Pancreas (tissue), 10 donors: ENCODE data around the gene ALKBH5. TPM values are rescaled to one million over a fixed set of nuclear protein-coding genes. Genes with fewer than 3 reads are reported as not detected.

Experiments used
- ATAC-seq, 4 donors: fragments of 200-7000 bp; cut with Tn5 transposase; one replicate each; pipeline versions ENCODE4 v1.8.0 to v1.9.1; 2020; ENCODE audit warnings: mild to moderate bottlenecking in 4 of 4, moderate library complexity in 4 of 4
- DNase-seq, 6 donors: peaks; one replicate each; pipeline ENCODE4 v3.0.0-alpha.2; 2020
- FAIRE-seq: peaks from 2 replicates; lab custom pipeline; 2012; peaks lifted over from hg19 to GRCh38; lab: Jason Lieb, UNC
- H3K27ac ChIP-seq, 4 donors: fragments of 200-600 bp; sonication (generic); 1 replicate in 3 of 4; 2 replicates in 1 of 4; pipeline versions ENCODE4 v1.5.0 to v1.8.0; 2020
- H3K27me3 ChIP-seq, 4 donors: fragments of 200-600 bp; one replicate each; pipeline ENCODE4 v1.8.0; 2021
- H3K36me3 ChIP-seq, 3 donors: fragments of 200-600 bp; sonication (generic) in 1 of 3; one replicate each; pipeline versions ENCODE4 v1.5.0 to v1.8.0; 2020 to 2021
- H3K4me1 ChIP-seq, 3 donors: fragments of 200-600 bp; one replicate each; pipeline ENCODE4 v1.8.0; 2021
- H3K4me3 ChIP-seq, 4 donors: fragments of 200-600 bp; sonication (generic) in 2 of 4; one replicate each; pipeline versions ENCODE4 v1.5.0 to v1.8.0; 2020 to 2021
- H3K9me3 ChIP-seq, 4 donors: fragments of 200-600 bp; one replicate each; pipeline ENCODE4 v1.8.0; 2021
- WGBS, 2 donors: extraction: QIAGEN DNeasy Blood & Tissue Kit; methylation state at CpG; one replicate each; pipeline ENCODE4 v1.1.7; 2013; 5-methylcytosine and 5-hydroxymethylcytosine counted together
- intact Hi-C, 3 donors: fragments of 100-400 bp; cut with DNase I; formaldehyde crosslinking; loops; one replicate each; pipeline versions ENCODE4 v1.11.1 to v1.14.2; 2022
- polyA plus RNA-seq, 2 donors: library from polyadenylated mRNA; stranded (reverse); fragments of 200-250 nt; gene quantifications; one replicate each; pipeline ENCODE4 v1.2.3, GENCODE V29; 2013
- total RNA-seq, 6 donors: library from RNA; stranded (reverse); fragmentation: NEBNext Ultra II Directional in 4 of 6; extraction: Animal tissue kit (Norgen Biotek cat#: 25700) in 4 of 6; gene quantifications; one replicate each; pipeline versions ENCODE4 v1.2.1 to v1.2.4, GENCODE V29; 2021 to 2023
- TF ChIP-seq, protein P1 (sequence below), 4 donors: fragments of 200-600 bp; sonication (generic) in 3 of 4; IDR thresholded peaks; one replicate each; pipeline versions ENCODE4 v1.5.0 to v1.8.0; 2021; ENCODE audit warnings: antibody characterized with exemption in 4 of 4
- donor health status: healthy with polysubstance abuse.
- donor health status: DM: no; HTN: no; CAD: no; lungs with moderate emphysema.
- donor health status: DM: no; HTN: no; CAD: no.
- donor health status: control.
- donor health status: control.
- donor health status: Bipolar disorder and iron deficiency.
- donor health status: DM: yes; HTN: yes; CAD: no.
- donor health status: DM: no; HTN: no; CAD: no.
- donor health status: DM: no; HTN: no; CAD: no.
- donor health status: DM: yes; HTN: yes; CAD: no.

Gene ALKBH5
- total and polyA plus RNA-seq, 8 donors, result 14.2 to 49.6 (median 40.2) TPM

DNA sequence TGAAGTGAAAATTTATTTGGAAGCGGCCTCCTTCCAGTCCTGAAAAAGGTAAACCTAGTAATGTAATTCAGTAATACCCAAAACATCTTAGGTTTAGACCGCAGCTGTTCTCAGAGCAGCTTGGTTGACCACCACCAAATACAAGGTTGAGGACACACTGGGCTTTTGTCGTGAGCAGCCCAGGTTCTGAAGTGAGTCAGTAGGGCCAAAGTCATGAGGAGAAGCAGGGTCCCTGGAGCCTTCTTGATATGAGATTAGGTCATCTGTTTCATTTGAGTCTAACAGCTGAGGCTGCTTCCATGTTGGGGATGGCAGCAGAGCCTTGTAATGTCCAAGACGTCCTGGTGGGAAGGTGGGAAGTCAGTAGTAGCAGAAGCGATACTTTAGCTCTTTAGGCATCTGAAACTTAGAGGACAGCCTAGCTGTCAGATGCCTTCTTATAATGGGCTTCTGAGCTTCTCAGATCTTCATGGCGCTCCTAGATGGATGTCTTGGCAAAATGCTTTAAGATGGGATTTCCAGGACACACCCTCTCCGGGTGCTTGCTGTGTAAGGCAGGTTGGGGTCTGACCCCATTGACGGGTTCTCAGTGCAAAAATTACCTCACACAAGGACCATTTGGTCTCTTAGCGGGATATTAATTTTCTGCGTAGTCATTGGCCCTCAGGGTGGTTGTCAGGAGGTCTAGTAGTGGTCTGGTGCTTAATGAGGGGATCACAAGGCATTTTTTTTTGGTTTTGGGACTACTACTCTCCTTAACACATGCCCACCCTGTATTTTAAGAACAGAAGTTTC lies 2.4 kb downstream of the ALKBH5 start:
- no peaks in the 10 kb centered on the region for H3K36me3 ChIP-seq
- H3K4me1 ChIP-seq, result peaks cover 29 to 60% (median 42%) of the 10 kb centered on the region in 3 donors
- no peak for ATAC-seq
- TF ChIP-seq, protein P1, sequence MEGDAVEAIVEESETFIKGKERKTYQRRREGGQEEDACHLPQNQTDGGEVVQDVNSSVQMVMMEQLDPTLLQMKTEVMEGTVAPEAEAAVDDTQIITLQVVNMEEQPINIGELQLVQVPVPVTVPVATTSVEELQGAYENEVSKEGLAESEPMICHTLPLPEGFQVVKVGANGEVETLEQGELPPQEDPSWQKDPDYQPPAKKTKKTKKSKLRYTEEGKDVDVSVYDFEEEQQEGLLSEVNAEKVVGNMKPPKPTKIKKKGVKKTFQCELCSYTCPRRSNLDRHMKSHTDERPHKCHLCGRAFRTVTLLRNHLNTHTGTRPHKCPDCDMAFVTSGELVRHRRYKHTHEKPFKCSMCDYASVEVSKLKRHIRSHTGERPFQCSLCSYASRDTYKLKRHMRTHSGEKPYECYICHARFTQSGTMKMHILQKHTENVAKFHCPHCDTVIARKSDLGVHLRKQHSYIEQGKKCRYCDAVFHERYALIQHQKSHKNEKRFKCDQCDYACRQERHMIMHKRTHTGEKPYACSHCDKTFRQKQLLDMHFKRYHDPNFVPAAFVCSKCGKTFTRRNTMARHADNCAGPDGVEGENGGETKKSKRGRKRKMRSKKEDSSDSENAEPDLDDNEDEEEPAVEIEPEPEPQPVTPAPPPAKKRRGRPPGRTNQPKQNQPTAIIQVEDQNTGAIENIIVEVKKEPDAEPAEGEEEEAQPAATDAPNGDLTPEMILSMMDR (IDR thresholded peaks at IDR 0.05), result no peak
- H3K9me3 ChIP-seq, result no peaks in the 10 kb centered on the region
- no peak for FAIRE-seq
- intact Hi-C loops, result no loop called here
- H3K4me3 ChIP-seq, result peak overlapping the region; percentile 26 to 93 (median 88)
- peak overlapping the region in 3 of 4 donors; percentile 28 to 98 (median 94) for H3K27ac ChIP-seq
- 28 to 35% methylated on average over 10 of the region's 10 CpGs for WGBS, 2 donors
- H3K27me3 ChIP-seq, result no peaks in the 10 kb centered on the region
- no peak for DNase-seq

DNA sequence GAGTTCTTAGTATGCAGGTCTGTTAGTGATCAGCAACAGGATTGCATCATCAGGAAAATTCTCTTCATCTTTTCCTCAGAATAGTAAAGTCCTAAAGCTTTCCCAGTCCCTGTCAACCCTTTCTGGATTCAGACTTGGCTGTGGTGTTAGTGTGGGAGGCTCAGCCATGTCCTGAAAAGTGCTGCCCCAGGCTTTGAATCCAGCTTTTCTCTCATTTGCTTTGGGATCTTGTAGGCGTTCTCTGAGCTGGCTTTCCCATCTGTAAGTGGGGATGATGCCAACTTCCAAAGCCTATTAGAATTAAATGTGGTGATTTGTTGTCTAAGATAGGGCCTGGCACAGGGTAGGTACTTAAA lies 3.0 kb downstream of the ALKBH5 start:
- TF ChIP-seq, protein P1 (IDR thresholded peaks at IDR 0.05), result no peak
- DNase-seq (no peak), FAIRE-seq (no peak), ATAC-seq (no peak)
- H3K36me3 ChIP-seq, result no peaks in the 10 kb centered on the region
- peak overlapping the region in 3 of 4 donors; percentile 84 to 93 (median 92) for H3K4me3 ChIP-seq
- 7 to 22% methylated on average over 1 of the region's 1 CpG for WGBS, 2 donors
- peak overlapping the region in 2 of 4 donors; percentile 94 to 98 for H3K27ac ChIP-seq
- peaks cover 31 to 64% (median 46%) of the 10 kb centered on the region in 3 donors for H3K4me1 ChIP-seq
- intact Hi-C loops, result no loop called here
- no peaks in the 10 kb centered on the region for H3K9me3 ChIP-seq
- no peaks in the 10 kb centered on the region for H3K27me3 ChIP-seq

DNA sequence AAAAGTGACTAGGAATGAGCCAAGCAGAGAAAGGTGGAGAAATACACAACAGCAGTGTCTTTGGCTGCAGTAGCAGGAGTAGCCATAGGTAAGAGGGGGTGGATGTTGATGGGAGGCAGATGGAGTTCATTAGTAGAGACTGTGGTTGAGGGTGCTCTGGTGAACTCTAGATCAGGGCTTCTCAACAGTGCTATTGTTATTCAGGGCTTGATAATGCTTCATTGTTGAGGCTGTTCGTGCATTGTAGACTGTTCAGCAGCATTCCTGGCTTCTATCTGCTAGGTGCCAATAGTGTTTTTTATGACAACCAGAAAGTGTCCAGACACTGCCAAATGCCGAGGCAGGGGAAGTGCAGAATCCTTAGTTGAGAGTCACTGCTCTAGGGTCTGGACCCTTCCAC lies 3.6 kb downstream of the ALKBH5 start:
- FAIRE-seq, result no peak

DNA sequence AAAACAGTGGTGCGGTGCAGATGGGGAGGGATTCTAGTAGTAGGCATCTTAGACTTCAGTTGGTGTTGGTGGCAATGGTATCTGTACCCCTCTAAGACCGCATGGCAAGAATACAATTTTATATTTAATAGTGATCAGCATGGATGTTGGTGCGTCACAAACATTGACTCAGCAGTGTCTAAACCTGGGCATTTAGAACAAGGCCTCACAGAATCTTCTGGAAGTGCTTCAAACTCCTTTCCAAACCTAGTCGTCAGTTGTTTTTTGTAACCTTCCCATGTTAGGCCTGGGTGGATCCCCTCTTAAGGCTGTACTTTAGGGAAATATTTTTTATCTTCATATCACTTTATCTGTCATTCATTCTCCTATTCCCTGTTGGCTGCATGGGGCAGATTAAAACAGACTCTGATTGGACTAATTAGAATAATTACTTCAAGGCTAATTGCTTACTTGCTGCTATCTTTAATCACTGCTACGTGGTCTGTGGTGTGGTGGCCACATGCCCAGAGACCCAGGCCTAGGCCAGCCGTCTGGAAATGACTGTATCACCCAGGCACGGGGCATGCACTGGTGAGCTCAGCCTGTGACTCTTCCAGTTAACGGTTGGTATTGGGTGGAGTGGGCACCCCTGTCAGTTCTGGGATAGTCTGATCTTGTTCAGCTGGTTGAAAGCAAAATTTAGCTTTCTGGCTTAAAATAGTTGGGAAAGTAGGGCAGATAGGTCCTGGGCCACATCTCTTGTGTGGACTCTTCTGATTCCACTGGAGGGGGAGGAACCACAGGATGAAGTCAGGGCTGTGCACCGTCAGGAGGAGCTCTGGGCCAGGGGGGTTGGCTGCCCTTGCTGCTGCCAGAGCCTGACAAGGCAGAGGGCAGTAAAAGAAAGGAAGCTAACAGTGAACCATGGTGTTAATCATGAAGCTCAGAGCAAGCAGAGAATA lies 4.5 kb downstream of the ALKBH5 start:
- Histone ChIP-seq H3K4me3 (peak overlapping the region in 3 of 4 donors; percentile 84 to 93 (median 92)), H3K4me1 (peaks cover 36 to 60% (median 45%) of the 10 kb centered on the region in 3 donors), H3K27ac (peak overlapping the region in 2 of 4 donors; percentile 16 to 94), H3K9me3 (no peaks in the 10 kb centered on the region), H3K27me3 (no peaks in the 10 kb centered on the region), H3K36me3 (no peaks in the 10 kb centered on the region)
- intact Hi-C loops, result no loop called here
- WGBS, 2 donors, result 12 to 22% methylated on average over 9 of the region's 9 CpGs
- no peak for ATAC-seq
- FAIRE-seq, result no peak
- TF ChIP-seq, protein P1 (IDR thresholded peaks at IDR 0.05), result no peak
- no peak for DNase-seq

More for the DNA sequence above, 3.6 kb downstream of the ALKBH5 start:
- DNase-seq (no peak), ATAC-seq (no peak)
- Histone ChIP-seq H3K27ac (peak overlapping the region in 2 of 4 donors; percentile 94 to 98), H3K4me3 (peak overlapping the region in 3 of 4 donors; percentile 84 to 93 (median 92)), H3K4me1 (peaks cover 36 to 62% (median 47%) of the 10 kb centered on the region in 3 donors), H3K27me3 (no peaks in the 10 kb centered on the region), H3K9me3 (no peaks in the 10 kb centered on the region), H3K36me3 (no peaks in the 10 kb centered on the region)
- TF ChIP-seq, protein P1 (IDR thresholded peaks at IDR 0.05), result no peak
- 0 to 3% methylated on average over 2 of the region's 2 CpGs for WGBS, 2 donors
- intact Hi-C loops, result no loop called here
